Left ventricle myocardium inferior (tissue), 1 donor: Measurements from ENCODE around the gene MAN1C1. TPM values are rescaled to one million over a fixed set of nuclear protein-coding genes. Genes with fewer than 3 reads are reported as not detected.

Experiments used
- DNase-seq: peaks from one replicate; pipeline ENCODE4 v3.0.0-alpha.2; 2020
- H3K27ac ChIP-seq: fragments of 200-600 bp; replicated peaks from 2 replicates; pipeline ENCODE4 v1.8.0; 2021
- H3K27me3 ChIP-seq: fragments of 200-600 bp; 2 replicates; pipeline ENCODE4 v1.8.0; 2021; ENCODE audit warnings: low read depth
- H3K36me3 ChIP-seq: fragments of 200-600 bp; 2 replicates; pipeline ENCODE4 v1.8.0; 2021
- H3K4me1 ChIP-seq: fragments of 200-600 bp; 2 replicates; pipeline ENCODE4 v1.8.0; 2021
- H3K4me3 ChIP-seq: fragments of 200-600 bp; 2 replicates; pipeline ENCODE4 v1.8.0; 2021; ENCODE audit warnings: mild to moderate bottlenecking, moderate library complexity
- H3K9me3 ChIP-seq: fragments of 200-600 bp; replicated peaks from 2 replicates; pipeline ENCODE4 v1.8.0; 2021
- CTCF ChIP-seq: fragments of 200-600 bp; IDR thresholded peaks from 2 replicates; pipeline ENCODE4 v1.8.0; 2021; ENCODE audit warnings: antibody characterized with exemption, mild to moderate bottlenecking, borderline replicate concordance
- intact Hi-C: fragments of 100-400 bp; cut with micrococcal nuclease; formaldehyde crosslinking; loops from one replicate; pipeline ENCODE4 v1.11.0; 2022
- total RNA-seq: library from RNA; stranded (reverse); fragmentation: NEBNext Ultra II Directional; extraction: Animal tissue kit (Norgen Biotek cat#: 25700); gene quantifications from one replicate; pipeline ENCODE4 v1.2.1, GENCODE V29; 2021
- donor health status: DM: no; HTN: yes; CAD: no; lungs with severe emphysema.

The MAN1C1 gene
- total RNA-seq, 1 donor from 2014 or later, result 18.0 TPM

- peaks cover 10% of the 10 kb centered on the region for H3K36me3 ChIP-seq
Observed at GRCh38 chr1:25747046-25747719, 130.6 kb downstream of the MAN1C1 start.

GRCh38 chr1:25748531-25749205, 132.1 kb downstream of the MAN1C1 start:
- DNase-seq, result no peak
- no peak for TF ChIP-seq CTCF
- H3K27me3 ChIP-seq, result no peaks in the 10 kb centered on the region
- intact Hi-C loops, result loop anchor here (10.0 kb wide), 1 partner anchor 134 kb away; the partner anchor contains the start of gene MAN1C1
- peaks cover 15% of the 10 kb centered on the region for H3K36me3 ChIP-seq
- no peaks in the 10 kb centered on the region for H3K9me3 ChIP-seq
- H3K4me3 ChIP-seq, result no peak overlapping the region
- no peak overlapping the region for H3K27ac ChIP-seq
- H3K4me1 ChIP-seq, result peaks cover 19% of the 10 kb centered on the region

More at GRCh38 chr1:25747046-25747719, 130.6 kb downstream of the MAN1C1 start:
- Histone ChIP-seq H3K27ac (no peak overlapping the region), H3K9me3 (no peaks in the 10 kb centered on the region), H3K4me1 (peaks cover 34% of the 10 kb centered on the region), H3K4me3 (no peak overlapping the region), H3K27me3 (no peaks in the 10 kb centered on the region)
- TF ChIP-seq CTCF, result no peak
- intact Hi-C loops, result loop anchor here (10.0 kb wide), 1 partner anchor 132 kb away; the partner anchor contains the start of gene MAN1C1
- no peak for DNase-seq

- DNase-seq, result no peak
- no peaks in the 10 kb centered on the region for H3K4me1 ChIP-seq
- no peak overlapping the region for H3K27ac ChIP-seq
- peaks cover 29% of the 10 kb centered on the region for H3K36me3 ChIP-seq
- intact Hi-C loops, result no loop called here
- H3K9me3 ChIP-seq, result no peaks in the 10 kb centered on the region
- no peak for TF ChIP-seq CTCF
- H3K4me3 ChIP-seq, result no peak overlapping the region
- H3K27me3 ChIP-seq, result no peaks in the 10 kb centered on the region
Observed at GRCh38 chr1:25750923-25751605, 134.5 kb downstream of the MAN1C1 start.

DNA sequence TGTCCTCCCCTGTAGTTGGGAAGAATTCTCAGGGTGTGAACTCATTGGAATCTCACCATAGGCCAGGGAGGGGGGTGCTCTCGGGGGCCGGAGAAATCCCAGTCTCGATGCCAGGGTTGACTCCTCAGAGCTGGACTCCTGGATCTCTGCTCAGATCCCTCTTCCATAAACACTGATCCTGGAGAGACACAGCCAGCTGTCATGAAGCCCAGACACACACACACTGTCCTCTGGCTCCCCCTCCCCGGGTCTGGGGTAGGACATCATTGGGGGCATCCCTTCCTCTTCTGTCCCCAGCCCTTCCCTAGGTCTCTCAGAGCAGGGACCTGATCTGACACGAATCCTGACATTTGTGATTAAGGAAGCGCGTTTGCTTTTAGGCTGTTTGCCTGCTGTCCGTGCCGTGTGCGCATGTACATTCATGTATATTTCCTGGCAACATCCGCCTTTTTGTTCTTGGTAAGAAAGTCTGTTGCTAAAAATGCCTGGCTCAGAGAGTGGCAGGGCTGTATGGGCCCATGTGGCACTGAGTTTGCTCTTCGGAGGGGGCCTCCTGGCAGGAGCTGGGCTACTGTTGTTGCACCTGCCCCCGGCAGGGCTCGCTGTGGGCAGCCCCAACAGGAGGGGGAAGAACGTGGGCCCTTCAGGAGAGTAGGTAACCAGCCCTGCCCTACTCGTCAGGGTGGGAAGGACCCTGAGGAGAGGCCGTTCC, 138.0 kb downstream of the MAN1C1 start:
- H3K27me3 ChIP-seq, result no peaks in the 10 kb centered on the region
- intact Hi-C loops, result no loop called here
- no peak for DNase-seq

More for the DNA sequence above, 138.0 kb downstream of the MAN1C1 start:
- TF ChIP-seq CTCF, result no peak
- Histone ChIP-seq H3K4me1 (no peaks in the 10 kb centered on the region), H3K36me3 (peaks cover 22% of the 10 kb centered on the region), H3K27ac (no peak overlapping the region), H3K4me3 (no peak overlapping the region), H3K9me3 (no peaks in the 10 kb centered on the region)
